GM12878 (cell line): ENCODE measurements around the gene TM9SF4. TPM values are rescaled to one million over a fixed set of nuclear protein-coding genes. Genes with fewer than 3 reads are reported as not detected.
"Not testable (repeated sequence)": the region's sequence is repeated elsewhere in the genome, so short reads cannot be mapped to it uniquely, and the experiment has no call there.

Experiments
- ATAC-seq: fragments of 200-7000 bp; cut with Tn5 transposase; 3 replicates; pipeline ENCODE4 v1.9.1; 2020; ENCODE audit warnings: mild to moderate bottlenecking, moderate library complexity
- BruUV-seq: library from RNA; stranded (reverse); fragments of 400-500 nt; replicated peaks from 2 replicates; lab custom pipeline; 2021; lab: Mats Ljungman, UMichigan
- CTCF ChIA-PET: fragments of 300-600 bp; sonication (Branson Sonifier 250); formaldehyde crosslinking; extraction: SDS; loops from one replicate; lab custom pipeline; 2021; ENCODE audit warnings: inconsistent platforms; lab: Yijun Ruan, JAX
- POLR2A ChIA-PET: fragments of 350-600 bp; formaldehyde crosslinking; extraction: SDS; loops from one replicate; lab custom pipeline; 2021; ENCODE audit warnings: inconsistent platforms; lab: Charles Lee
- RAD21 ChIA-PET: fragments of 300-600 bp; sonication (Branson Sonifier 250); formaldehyde crosslinking; loops from one replicate; lab custom pipeline; 2023; ENCODE audit warnings: antibody characterized with exemption; ENCODE audit not compliant: unreplicated experiment; lab: Charles Lee
- SMC1A ChIA-PET: fragments of 300-600 bp; sonication (Branson Sonifier 250); formaldehyde crosslinking; loops from one replicate; lab custom pipeline; 2023; ENCODE audit not compliant: unreplicated experiment, uncharacterized antibody; lab: Charles Lee
- DNase-seq: peaks from one replicate; pipeline ENCODE4 v3.0.0-alpha.2; 2011; ENCODE audit warnings: low read depth, low spot score
- FAIRE-seq: peaks from 3 replicates; lab custom pipeline; 2011; peaks lifted over from hg19 to GRCh38; lab: Jason Lieb, UNC
- H2AFZ ChIP-seq: 2 replicates; pipeline ENCODE4 v1.6.0; 2011; ENCODE audit warnings: low read depth, low read length, control low read depth; ENCODE audit not compliant: control insufficient read depth
- H3K27ac ChIP-seq: 2 replicates; pipeline ENCODE4 v1.5.1; 2011; ENCODE audit warnings: control low read depth; ENCODE audit not compliant: control insufficient read depth, insufficient read depth
- H3K27me3 ChIP-seq, 2 experiments: replicated peaks in 1 of 2; 2 replicates each; pipeline versions ENCODE4 v1.6.0 to v1.6.1; 2011; ENCODE audit warnings: low read length in 1 of 2; ENCODE audit not compliant: control insufficient read depth in 2 of 2, insufficient read depth in 2 of 2
- H3K36me3 ChIP-seq, 2 experiments: 2 replicates each; pipeline ENCODE4 v1.5.1; 2011; ENCODE audit warnings: low read length in 1 of 2; ENCODE audit not compliant: control insufficient read depth in 2 of 2, insufficient read depth in 2 of 2
- H3K4me1 ChIP-seq: 2 replicates; pipeline ENCODE4 v1.6.1; 2011; ENCODE audit warnings: mild to moderate bottlenecking, low read length, moderate library complexity, mixed read lengths; ENCODE audit not compliant: control insufficient read depth, insufficient read depth
- H3K4me2 ChIP-seq: 2 replicates; pipeline ENCODE4 v1.6.0; 2011; ENCODE audit warnings: control low read depth; ENCODE audit not compliant: control insufficient read depth, insufficient read depth
- H3K4me3 ChIP-seq: fragments of 200-600 bp; sonication (generic); 2 replicates; pipeline ENCODE4 v1.5.1; 2016
- H3K79me2 ChIP-seq: 2 replicates; pipeline ENCODE4 v1.6.0; 2011; ENCODE audit warnings: low read length; ENCODE audit not compliant: control insufficient read depth, insufficient read depth
- H3K9ac ChIP-seq: 2 replicates; pipeline ENCODE4 v1.8.0; 2011; ENCODE audit warnings: low read length, control low read depth, mixed read lengths; ENCODE audit not compliant: control insufficient read depth, insufficient read depth
- H3K9me3 ChIP-seq: replicated peaks from 3 replicates; pipeline ENCODE4 v1.5.1; 2011; ENCODE audit warnings: mild to moderate bottlenecking, low read length; ENCODE audit not compliant: control insufficient read depth, insufficient read depth
- H4K20me1 ChIP-seq: 2 replicates; pipeline ENCODE4 v1.6.0; 2011; ENCODE audit not compliant: control insufficient read depth, insufficient read depth
- BHLHE40 ChIP-seq, 2 experiments: fragments of 450-650 bp in 1 of 2; IDR thresholded peaks; 2 replicates each; pipeline ENCODE4 v1.6.1; 2011 to 2017; ENCODE audit warnings: low read depth in 2 of 2, borderline replicate concordance in 1 of 2, improper control_type of control experiment in 1 of 2, low read length in 1 of 2, mild to moderate bottlenecking in 1 of 2
- CREM ChIP-seq: IDR thresholded peaks from 2 replicates; pipeline ENCODE4 v1.6.1; 2014; ENCODE audit warnings: antibody characterized with exemption, low read depth
- MLLT1 ChIP-seq: fragments of 450-650 bp; IDR thresholded peaks from 2 replicates; pipeline ENCODE4 v1.6.1; 2016; ENCODE audit warnings: mild to moderate bottlenecking
- POLR2A ChIP-seq: IDR thresholded peaks from 2 replicates; pipeline ENCODE4 v1.6.1; 2011; ENCODE audit warnings: low read depth, mild to moderate bottlenecking, low read length
- POLR2AphosphoS5 ChIP-seq: IDR thresholded peaks from 2 replicates; pipeline ENCODE4 v1.6.1; 2011; ENCODE audit warnings: mild to moderate bottlenecking, low read length, inconsistent platforms
- WGBS: methylation state at CpG from one replicate; pipeline ENCODE4 v1.1.6; 2016; ENCODE audit warnings: low lambda C conversion rate; ENCODE audit not compliant: insufficient replicate concordance, insufficient coverage; ENCODE audit errors: missing lambda C conversion rate; 5-methylcytosine and 5-hydroxymethylcytosine counted together
- in situ Hi-C: fragments of 300-500 bp; cut with MboI; formaldehyde crosslinking; loops from 9 replicates; pipeline ENCODE4 v1.14.3; 2018; ENCODE audit warnings: mixed read lengths
- intact Hi-C: fragments of 100-400 bp; cut with micrococcal nuclease; formaldehyde crosslinking; loops from one replicate; pipeline ENCODE4 v1.14.2; 2022; ENCODE audit not compliant: unreplicated experiment
- polyA plus RNA-seq, 11 experiments: library from polyadenylated mRNA; depleted of rRNA in 4 of 11; unstranded in 6 of 11; stranded (reverse) in 5 of 11; fragments of >200 nt; fragmentation: Nextera tagmentation in 4 of 11; fragmentation: Illumina TruSeq in 1 of 11; extraction: Ambion mirVana in 4 of 11; extraction: Trizol in 1 of 11; gene quantifications; 1 replicate in 1 of 11; 2 replicates in 10 of 11; pipeline versions ENCODE4 v1.2.1 to v1.2.3, GENCODE V29; 2011 to 2016; ENCODE audit warnings: inconsistent platforms in 2 of 11, missing spikeins in 2 of 11, low read depth in 1 of 11
- total RNA-seq, 4 experiments: library from RNA; depleted of rRNA in 3 of 4; stranded (reverse); fragments of >200 nt in 3 of 4; fragmentation: Illumina TruSeq in 1 of 4; extraction: Trizol in 1 of 4; gene quantifications; 2 replicates each; pipeline versions ENCODE4 v1.2.1 to v1.2.3, GENCODE V29; 2013 to 2021

TM9SF4 gene
- total and polyA plus RNA-seq, 10 of the 15 experiments (the other 5 are each of a cell fraction or from before 2014, with no cell fraction given): 8.5 to 47.8 (median 24.3) TPM

DNA sequence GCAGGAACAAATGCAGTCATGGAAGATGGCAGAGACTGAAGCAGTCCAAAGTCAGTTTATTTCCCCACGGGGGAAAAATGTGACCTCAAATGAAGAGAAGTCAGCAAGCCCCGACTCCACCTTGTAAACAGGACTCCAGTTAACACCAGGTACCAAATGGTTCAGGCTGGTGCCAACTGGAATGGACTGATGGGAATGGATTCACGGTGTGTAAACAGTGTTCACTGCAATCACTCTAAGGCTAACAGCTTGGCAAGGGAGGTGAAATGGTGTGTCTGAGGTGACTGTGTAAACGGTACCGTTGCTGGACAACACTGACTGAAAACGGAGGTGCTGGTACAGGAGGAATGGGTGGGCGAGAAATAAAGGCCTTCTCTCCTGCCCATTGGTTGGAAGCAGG is 86.1 kb downstream of the TM9SF4 start:
- FAIRE-seq (no peak), ATAC-seq (no peak)
- Histone ChIP-seq H3K27ac (no peak overlapping the region), H3K9ac (no peak overlapping the region), H3K4me1 (peaks cover 3% of the 10 kb centered on the region; the same call in 1 of the 2 replicates), H3K27me3 (no peaks in the 10 kb centered on the region), H3K9me3 (no peaks in the 10 kb centered on the region), H4K20me1 (no peaks in the 10 kb centered on the region; the same call in 1 of the 2 replicates), H2AFZ (no peak overlapping the region)
- CTCF ChIA-PET: no interaction called here
- BruUV-seq: no TSS peak
- TF ChIP-seq POLR2A: peak; percentile 35; the same call in 1 of the 2 replicates
- TF ChIP-seq MLLT1: no peak
- no peak for TF ChIP-seq CREM
- TF ChIP-seq POLR2AphosphoS5: 0 out of 2 replicates have a peak, but pooled peaks have one; percentile 51
- TF ChIP-seq BHLHE40 (IDR thresholded peaks at IDR 0.05; ENCODE audit: borderline replicate concordance in 1 of 2, low read depth in 2 of 2, low read length in 1 of 2): no peak
- TF ChIP-seq, all 136 proteins: peak for 2
- Histone ChIP-seq H3K36me3 (peaks cover 20 to 40% of the 10 kb centered on the region in 2 experiments), H3K79me2 (peaks cover 3% of the 10 kb centered on the region), H3K4me2 (no peak overlapping the region), H3K4me3 (no peak overlapping the region)
- RAD21 ChIA-PET: no interaction called here
- in situ Hi-C loops: no loop called here
- DNase-seq: no peak
- SMC1A ChIA-PET: interaction anchor here (1.0 kb wide), 1 partner anchor 8 kb away, joined by 3 read pairs; no protein-coding TSS in a partner anchor
- POLR2A ChIA-PET: no interaction called here
- intact Hi-C loops: no loop called here
- 97% methylated on average over 7 of the region's 7 CpGs for WGBS

DNA sequence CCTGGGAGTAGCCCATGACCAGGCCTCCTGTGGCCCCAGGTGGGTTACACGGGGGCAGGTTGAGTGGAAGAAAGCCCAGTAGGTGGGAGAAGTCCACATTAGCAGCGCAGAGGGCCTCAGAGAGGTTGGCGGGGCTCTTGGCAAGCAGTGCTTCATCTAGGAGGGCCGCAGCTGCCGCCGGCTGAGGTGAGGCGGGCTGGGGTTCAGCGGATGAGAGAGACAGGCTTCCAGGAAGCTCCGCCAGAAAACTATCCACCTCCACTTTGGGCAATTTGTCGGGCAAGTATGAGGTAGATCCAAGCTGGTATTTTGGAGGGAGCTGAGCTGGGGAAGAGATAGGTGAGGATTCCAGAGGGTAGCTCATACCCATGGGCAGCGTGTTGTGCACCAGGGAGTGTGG is 87.1 kb downstream of the TM9SF4 start:
- FAIRE-seq, H3K4me1 ChIP-seq, H3K4me2 ChIP-seq, H3K27me3 ChIP-seq, CTCF ChIA-PET, H3K9ac ChIP-seq, BruUV-seq, H3K4me3 ChIP-seq, H3K27ac ChIP-seq, H2AFZ ChIP-seq, in situ Hi-C loops, intact Hi-C loops, DNase-seq, SMC1A ChIA-PET, ATAC-seq, H3K9me3 ChIP-seq, H3K79me2 ChIP-seq, POLR2A ChIA-PET, H4K20me1 ChIP-seq, RAD21 ChIA-PET: not testable (repeated sequence)
- WGBS: 92% methylated on average over 11 of the region's 11 CpGs
- peaks cover 26 to 50% of the 10 kb centered on the region in 2 experiments for H3K36me3 ChIP-seq

GRCh38 chr20:32197136-32197535 is 87.6 kb downstream of the TM9SF4 start:
- DNase-seq, intact Hi-C loops, in situ Hi-C loops, BruUV-seq, ATAC-seq, POLR2A ChIA-PET, H3K4me2 ChIP-seq, H3K4me1 ChIP-seq, FAIRE-seq, H3K27ac ChIP-seq, H3K27me3 ChIP-seq, H3K4me3 ChIP-seq, RAD21 ChIA-PET, H3K9ac ChIP-seq, SMC1A ChIA-PET, H3K9me3 ChIP-seq, H4K20me1 ChIP-seq, H2AFZ ChIP-seq: not testable (repeated sequence)
- CTCF ChIA-PET: interaction anchor here (0.7 kb wide), 1 partner anchor 87 kb away, joined by 4 read pairs; no protein-coding TSS in a partner anchor
- WGBS: 95% methylated on average over 20 of the region's 20 CpGs
- peaks cover 26 to 54% of the 10 kb centered on the region in 2 experiments for H3K36me3 ChIP-seq
- H3K79me2 ChIP-seq: peaks cover 15% of the 10 kb centered on the region
